MCF 10A (cell line): ENCODE data around the gene RELB. TPM values are rescaled to one million over a fixed set of nuclear protein-coding genes. Genes with fewer than 3 reads are reported as not detected.

Experiments
- Bru-seq: library from RNA; stranded (reverse); fragments of 400-500 nt; gene quantifications from one replicate; lab custom pipeline; 2021; lab: Mats Ljungman, UMichigan
- BruChase-seq, 2 experiments: library from RNA; stranded (reverse); fragments of 400-500 nt; gene quantifications; one replicate each; lab custom pipeline; 2021; lab: Mats Ljungman, UMichigan
- BruUV-seq: library from RNA; stranded (reverse); fragments of 400-500 nt; replicated peaks from 2 replicates; lab custom pipeline; 2021; lab: Mats Ljungman, UMichigan
- CTCF ChIA-PET: fragments of 300-600 bp; sonication (Branson Sonifier 250); formaldehyde crosslinking; extraction: SDS; loops from one replicate; lab custom pipeline; 2021; ENCODE audit warnings: antibody characterized with exemption, inconsistent platforms; lab: Yijun Ruan, JAX
- POLR2A ChIA-PET: fragments of 300-600, 350-650 bp; sonication (Branson Sonifier 250); formaldehyde crosslinking; extraction: SDS; loops from one replicate; lab custom pipeline; 2020; ENCODE audit warnings: antibody characterized with exemption, inconsistent platforms; lab: Yijun Ruan, JAX
- DNase-seq: peaks from one replicate; pipeline ENCODE4 v3.0.0-alpha.2; 2018; ENCODE audit not compliant: unreplicated experiment
- H3K27ac Mint-ChIP-seq: one replicate; pipeline ENCODE4 v1.8.0; 2022; ENCODE audit warnings: mild to moderate bottlenecking, low read depth, mixed read lengths; ENCODE audit not compliant: unreplicated experiment
- H3K27me3 Mint-ChIP-seq: one replicate; pipeline ENCODE4 v1.8.0; 2022; ENCODE audit warnings: mixed read lengths; ENCODE audit not compliant: insufficient read depth, unreplicated experiment
- H3K36me3 Mint-ChIP-seq: one replicate; pipeline ENCODE4 v1.8.0; 2022; ENCODE audit warnings: mild to moderate bottlenecking, moderate library complexity, mixed read lengths; ENCODE audit not compliant: insufficient read depth, unreplicated experiment
- H3K4me1 Mint-ChIP-seq: one replicate; pipeline ENCODE4 v1.8.0; 2022; ENCODE audit warnings: mixed read lengths; ENCODE audit not compliant: insufficient read depth, unreplicated experiment
- H3K4me3 Mint-ChIP-seq: one replicate; pipeline ENCODE4 v1.8.0; 2022; ENCODE audit warnings: mild to moderate bottlenecking, moderate library complexity, mixed read lengths; ENCODE audit not compliant: unreplicated experiment
- H3K9me3 Mint-ChIP-seq: one replicate; pipeline ENCODE4 v1.8.0; 2022; ENCODE audit warnings: mixed read lengths; ENCODE audit not compliant: unreplicated experiment
- intact Hi-C: fragments of 100-400 bp; cut with micrococcal nuclease; formaldehyde crosslinking; loops from 2 replicates; pipeline ENCODE4 v1.14.1; 2022
- long read RNA-seq: library from polyadenylated mRNA; stranded (forward); transcript quantifications from one replicate; pipeline ENCODE4 v2.0.0, GENCODE V29; 2022
- total RNA-seq: library from RNA; stranded (reverse); gene quantifications from 2 replicates; pipeline ENCODE4 v1.2.3, GENCODE V29; 2022
- TF ChIP-seq, protein P1 (sequence below): fragments of 200-600 bp; IDR thresholded peaks from one replicate; pipeline ENCODE4 v1.8.0; 2022; ENCODE audit warnings: antibody characterized with exemption, mild to moderate bottlenecking; ENCODE audit not compliant: unreplicated experiment

The RELB gene, protein sequence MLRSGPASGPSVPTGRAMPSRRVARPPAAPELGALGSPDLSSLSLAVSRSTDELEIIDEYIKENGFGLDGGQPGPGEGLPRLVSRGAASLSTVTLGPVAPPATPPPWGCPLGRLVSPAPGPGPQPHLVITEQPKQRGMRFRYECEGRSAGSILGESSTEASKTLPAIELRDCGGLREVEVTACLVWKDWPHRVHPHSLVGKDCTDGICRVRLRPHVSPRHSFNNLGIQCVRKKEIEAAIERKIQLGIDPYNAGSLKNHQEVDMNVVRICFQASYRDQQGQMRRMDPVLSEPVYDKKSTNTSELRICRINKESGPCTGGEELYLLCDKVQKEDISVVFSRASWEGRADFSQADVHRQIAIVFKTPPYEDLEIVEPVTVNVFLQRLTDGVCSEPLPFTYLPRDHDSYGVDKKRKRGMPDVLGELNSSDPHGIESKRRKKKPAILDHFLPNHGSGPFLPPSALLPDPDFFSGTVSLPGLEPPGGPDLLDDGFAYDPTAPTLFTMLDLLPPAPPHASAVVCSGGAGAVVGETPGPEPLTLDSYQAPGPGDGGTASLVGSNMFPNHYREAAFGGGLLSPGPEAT
- total RNA-seq: 27.0 and 39.8 TPM in 2 replicates
- Bru-seq, nascent RNA: percentile 62 among the genes with signal in this experiment
- percentile 65 among the genes with signal in this experiment for BruChase-seq, experiment 1, labeled RNA remaining after a 6-hour chase
- BruChase-seq, experiment 2, labeled RNA remaining after a 2-hour chase: percentile 60 among the genes with signal in this experiment
- long read RNA-seq, transcript RELB-202 (11 exons, 2,219 nt): major isoform, 35 of 48 reads
- long read RNA-seq, partial matches to known transcripts: 6 of 48 reads
- long read RNA-seq, other reads (novel, unspliced or antisense): 7 of 48 reads

DNA sequence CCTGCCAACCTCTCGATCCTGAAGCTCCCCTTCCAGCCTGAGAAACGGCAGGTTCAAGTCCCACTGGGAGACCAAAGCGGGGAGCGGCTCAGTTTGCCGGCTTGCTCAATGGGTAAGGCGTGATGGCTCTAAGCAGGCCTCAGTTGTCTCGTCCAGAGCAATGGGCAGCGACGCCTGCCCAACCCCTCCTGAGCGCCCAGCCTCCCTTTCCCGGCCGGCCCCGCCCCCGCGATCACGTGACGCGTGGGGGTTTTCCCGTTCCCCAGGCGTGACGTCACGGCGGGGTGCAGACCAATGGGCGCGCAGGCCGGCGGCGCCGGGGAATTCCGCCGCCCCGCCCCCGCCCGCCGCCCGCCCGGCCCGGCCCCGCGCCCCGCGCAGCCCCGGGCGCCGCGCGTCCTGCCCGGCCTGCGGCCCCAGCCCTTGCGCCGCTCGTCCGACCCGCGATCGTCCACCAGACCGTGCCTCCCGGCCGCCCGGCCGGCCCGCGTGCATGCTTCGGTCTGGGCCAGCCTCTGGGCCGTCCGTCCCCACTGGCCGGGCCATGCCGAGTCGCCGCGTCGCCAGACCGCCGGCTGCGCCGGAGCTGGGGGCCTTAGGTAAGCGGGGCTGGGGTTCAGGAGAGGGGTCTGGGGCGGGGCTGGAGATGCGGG is at the start of gene RELB:
TSS of gene RELB (plus strand) at position 378 of the 653 bp plus-strand sequence. CDS start at position 494, 116 bp downstream.
- peak within 1 kb of the TSS; percentile 94 for H3K27ac Mint-ChIP-seq
- peak; percentile 95 for DNase-seq
- CTCF ChIA-PET: no interaction called here
- peak within 1 kb of the TSS; percentile 86 for H3K4me3 Mint-ChIP-seq
- peaks cover 8% of the 10 kb centered on the region for H3K4me1 Mint-ChIP-seq
- H3K27me3 Mint-ChIP-seq: no peaks in the 10 kb centered on the region
- H3K9me3 Mint-ChIP-seq: no peaks in the 10 kb centered on the region
- POLR2A ChIA-PET: interaction anchor here (0.6 to 3.2 kb wide), 9 partner anchors 12 to 309 kb away, joined by 3 to 22 read pairs (median 3); partner anchors contain the start of genes CLASRP, TOMM40 and TRAPPC6A
- peaks cover 55% of the 10 kb centered on the region for H3K36me3 Mint-ChIP-seq
- TF ChIP-seq, protein P1, sequence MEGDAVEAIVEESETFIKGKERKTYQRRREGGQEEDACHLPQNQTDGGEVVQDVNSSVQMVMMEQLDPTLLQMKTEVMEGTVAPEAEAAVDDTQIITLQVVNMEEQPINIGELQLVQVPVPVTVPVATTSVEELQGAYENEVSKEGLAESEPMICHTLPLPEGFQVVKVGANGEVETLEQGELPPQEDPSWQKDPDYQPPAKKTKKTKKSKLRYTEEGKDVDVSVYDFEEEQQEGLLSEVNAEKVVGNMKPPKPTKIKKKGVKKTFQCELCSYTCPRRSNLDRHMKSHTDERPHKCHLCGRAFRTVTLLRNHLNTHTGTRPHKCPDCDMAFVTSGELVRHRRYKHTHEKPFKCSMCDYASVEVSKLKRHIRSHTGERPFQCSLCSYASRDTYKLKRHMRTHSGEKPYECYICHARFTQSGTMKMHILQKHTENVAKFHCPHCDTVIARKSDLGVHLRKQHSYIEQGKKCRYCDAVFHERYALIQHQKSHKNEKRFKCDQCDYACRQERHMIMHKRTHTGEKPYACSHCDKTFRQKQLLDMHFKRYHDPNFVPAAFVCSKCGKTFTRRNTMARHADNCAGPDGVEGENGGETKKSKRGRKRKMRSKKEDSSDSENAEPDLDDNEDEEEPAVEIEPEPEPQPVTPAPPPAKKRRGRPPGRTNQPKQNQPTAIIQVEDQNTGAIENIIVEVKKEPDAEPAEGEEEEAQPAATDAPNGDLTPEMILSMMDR: no peak
- intact Hi-C loops: no loop called here
- BruUV-seq: no TSS peak

DNA sequence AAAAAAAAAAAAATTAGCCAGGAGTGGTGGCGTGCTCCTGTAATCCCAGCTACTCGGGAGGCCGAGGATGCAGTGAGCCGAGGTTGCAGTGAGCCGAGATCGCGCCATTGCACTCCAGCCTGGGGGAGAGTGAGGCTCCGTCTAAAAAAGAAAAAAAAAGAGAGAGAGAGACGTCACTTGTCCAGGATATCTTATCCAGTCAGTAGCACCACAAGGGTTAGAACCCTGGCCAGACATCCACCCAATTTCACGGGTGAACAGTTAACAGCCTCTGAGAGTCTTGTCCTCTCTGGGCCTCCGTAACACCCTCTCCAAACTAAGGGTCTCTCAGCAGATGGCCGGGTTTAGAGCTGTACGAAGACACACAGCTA is 47.0 kb upstream of the RELB start:
- no TSS peak for BruUV-seq
- H3K36me3 Mint-ChIP-seq: peaks cover 12% of the 10 kb centered on the region
- H3K4me1 Mint-ChIP-seq: peaks cover 29% of the 10 kb centered on the region
- no peaks in the 10 kb centered on the region for H3K9me3 Mint-ChIP-seq
- intact Hi-C loops: loop anchor here (5.0 kb wide), 1 partner anchor 107 kb away; the partner anchor contains the start of gene NECTIN2
- DNase-seq: no peak
- H3K4me3 Mint-ChIP-seq: peak overlapping the region; percentile 89
- H3K27ac Mint-ChIP-seq: peak overlapping the region; percentile 96
- no peaks in the 10 kb centered on the region for H3K27me3 Mint-ChIP-seq
- CTCF ChIA-PET: interaction anchor here (0.6 to 1.2 kb wide), 9 partner anchors 13 to 1260 kb away, joined by 3 to 5 read pairs (median 4); no protein-coding TSS in a partner anchor
- POLR2A ChIA-PET: interaction anchor here (0.6 to 2.8 kb wide), 24 partner anchors 8 to 524 kb away, joined by 3 to 16 read pairs (median 4); partner anchors contain the start of genes APOC2, BLOC1S3, CLASRP and ERCC1
- TF ChIP-seq, protein P1: no peak

DNA sequence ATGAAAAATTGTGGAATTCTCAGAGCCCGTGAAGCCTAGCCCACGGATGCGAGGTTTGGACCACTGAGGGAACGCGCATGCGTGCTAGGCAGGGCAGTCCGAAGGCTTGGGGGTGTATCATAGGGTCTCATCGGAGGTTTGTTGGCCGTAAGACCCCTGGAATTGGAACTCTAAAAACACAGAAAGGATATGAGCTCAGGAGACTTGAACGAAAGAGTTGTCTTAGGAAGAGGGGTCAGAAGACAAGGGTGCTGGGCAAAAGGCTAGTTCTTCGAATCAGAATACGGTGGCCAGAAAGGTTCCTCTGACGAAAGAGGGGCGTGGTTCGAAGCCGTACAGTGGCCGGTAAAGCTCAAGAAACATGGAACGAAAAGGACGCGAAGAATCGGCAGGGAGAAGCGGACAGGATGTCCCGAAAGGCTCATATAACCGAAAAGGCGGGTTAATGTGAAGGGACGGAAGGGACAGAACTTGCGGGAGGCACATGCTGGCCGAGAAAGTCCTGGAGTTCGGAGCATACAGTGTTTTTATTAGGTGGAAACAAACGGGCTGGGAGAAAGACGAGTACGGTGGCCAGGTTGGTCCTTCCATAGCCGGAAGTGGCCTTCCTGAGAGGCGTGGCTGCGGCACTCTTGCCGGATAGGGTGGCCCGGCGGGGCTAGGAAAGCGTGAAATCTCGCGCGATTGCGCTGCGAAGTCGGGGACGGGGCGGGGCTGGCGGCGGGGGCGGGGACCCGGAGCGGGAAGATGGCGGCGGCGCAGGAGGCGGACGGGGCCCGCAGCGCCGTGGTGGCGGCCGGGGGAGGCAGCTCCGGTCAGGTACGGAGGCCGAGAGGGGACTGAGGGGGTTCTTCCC is 46.4 kb upstream of the RELB start, which contains the start of gene CLPTM1:
TSS of gene CLPTM1 (plus strand) at position 732 of the 856 bp plus-strand sequence. CDS start at position 748, 16 bp downstream.
- peaks cover 14% of the 10 kb centered on the region for H3K36me3 Mint-ChIP-seq
- H3K27ac Mint-ChIP-seq: peak within 1 kb of the TSS; percentile 96
- CTCF ChIA-PET: interaction anchor here (0.6 to 1.0 kb wide), 8 partner anchors 14 to 1261 kb away, joined by 3 to 5 read pairs (median 4); no protein-coding TSS in a partner anchor
- H3K4me3 Mint-ChIP-seq: peak within 1 kb of the TSS; percentile 89
- BruUV-seq: TSS peak; percentile 91
- DNase-seq: peak; percentile 97
- H3K27me3 Mint-ChIP-seq: no peaks in the 10 kb centered on the region
- intact Hi-C loops: loop anchor here (5.0 kb wide), 1 partner anchor 108 kb away; the partner anchor contains the start of gene NECTIN2
- TF ChIP-seq, protein P1: no peak
- no peaks in the 10 kb centered on the region for H3K9me3 Mint-ChIP-seq
- POLR2A ChIA-PET: interaction anchor here (0.6 to 2.8 kb wide), 29 partner anchors 9 to 787 kb away, joined by 3 to 16 read pairs (median 3); partner anchors contain the start of genes APOC2, BLOC1S3, CLASRP and ERCC1
- H3K4me1 Mint-ChIP-seq: peaks cover 29% of the 10 kb centered on the region
